GM12874 (cell line): ENCODE measurements around the gene PDE1C.

ENCODE experiments used
- CTCF ChIP-seq: IDR thresholded peaks from 2 replicates; pipeline ENCODE4 v1.5.1; 2011; ENCODE audit warnings: low read depth, mild to moderate bottlenecking, control low read depth, low read length, moderate library complexity; ENCODE audit not compliant: insufficient read depth

PDE1C gene

GRCh38 chr7:31702354-31702753 is 367.9 kb downstream of the PDE1C start:
- TF ChIP-seq CTCF, result no peak
